ENCODE measurements around the gene HDAC2.

DNA sequence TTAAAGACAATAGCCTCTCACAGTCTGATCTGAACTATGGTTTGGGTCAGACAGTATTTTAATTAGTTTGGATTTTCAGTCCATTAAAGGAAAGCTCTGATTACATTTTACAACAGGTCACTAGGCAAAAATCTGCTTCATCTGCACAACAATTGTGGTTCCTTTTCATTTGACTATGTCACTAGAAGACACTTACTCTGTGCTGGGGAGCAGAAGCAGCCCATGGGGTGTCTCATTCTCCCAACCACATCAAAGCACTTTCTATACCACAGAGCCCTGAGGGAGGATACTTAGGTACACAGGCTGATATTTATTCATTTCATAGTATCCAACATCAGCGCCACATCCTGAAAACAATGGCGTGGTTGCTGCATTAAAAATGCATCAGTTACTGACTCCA, 36.6 kb upstream of the HDAC2 start:
- TF ChIP-seq, protein P1, sequence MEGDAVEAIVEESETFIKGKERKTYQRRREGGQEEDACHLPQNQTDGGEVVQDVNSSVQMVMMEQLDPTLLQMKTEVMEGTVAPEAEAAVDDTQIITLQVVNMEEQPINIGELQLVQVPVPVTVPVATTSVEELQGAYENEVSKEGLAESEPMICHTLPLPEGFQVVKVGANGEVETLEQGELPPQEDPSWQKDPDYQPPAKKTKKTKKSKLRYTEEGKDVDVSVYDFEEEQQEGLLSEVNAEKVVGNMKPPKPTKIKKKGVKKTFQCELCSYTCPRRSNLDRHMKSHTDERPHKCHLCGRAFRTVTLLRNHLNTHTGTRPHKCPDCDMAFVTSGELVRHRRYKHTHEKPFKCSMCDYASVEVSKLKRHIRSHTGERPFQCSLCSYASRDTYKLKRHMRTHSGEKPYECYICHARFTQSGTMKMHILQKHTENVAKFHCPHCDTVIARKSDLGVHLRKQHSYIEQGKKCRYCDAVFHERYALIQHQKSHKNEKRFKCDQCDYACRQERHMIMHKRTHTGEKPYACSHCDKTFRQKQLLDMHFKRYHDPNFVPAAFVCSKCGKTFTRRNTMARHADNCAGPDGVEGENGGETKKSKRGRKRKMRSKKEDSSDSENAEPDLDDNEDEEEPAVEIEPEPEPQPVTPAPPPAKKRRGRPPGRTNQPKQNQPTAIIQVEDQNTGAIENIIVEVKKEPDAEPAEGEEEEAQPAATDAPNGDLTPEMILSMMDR (optimal IDR thresholded peaks at IDR 0.05 in 1 of 3, IDR thresholded peaks at IDR 0.05 in 1 of 3, conservative IDR thresholded peaks at IDR 0.05 in 1 of 3; ENCODE audit: extremely low read depth in 1 of 3, insufficient read depth in 2 of 3, low read length in 3 of 3): no peak
- no peak for TF ChIP-seq EZH2 (IDR thresholded peaks at IDR 0.05; ENCODE audit: low read length)
